ENCODE measurements around the gene FCHSD2. TPM values are rescaled to one million over a fixed set of nuclear protein-coding genes. Genes with fewer than 3 reads are reported as not detected.

The FCHSD2 gene
- total and polyA plus RNA-seq, 9 of the 15 experiments (the other 6 are each of a cell fraction or from before 2014, with no cell fraction given), result 1.8 to 14.7 (median 6.4) TPM

- no peaks in the 10 kb centered on the region; a peak in 2 of 5 replicates for H3K4me1 ChIP-seq (replicated peaks in 1 of 2; ENCODE audit: control insufficient read depth in 2 of 2, insufficient read depth in 2 of 2, low read length in 2 of 2)
- ChIA-PET POLR2A (interaction anchor here (1.1 kb wide), 1 partner anchor 11 kb away, joined by 3 read pairs; no protein-coding TSS in a partner anchor), CTCF (ENCODE audit: low intra/inter-chr PET ratio) (no interaction called here)
- no peak overlapping the region for H3K4me2 ChIP-seq (ENCODE audit: insufficient read depth, low read length)
- WGBS (ENCODE audit: insufficient coverage, low coverage, missing lambda C conversion rate), result 53% methylated on average over 1 of the region's 1 CpG
- no peaks in the 10 kb centered on the region for H4K20me1 ChIP-seq (replicated peaks; ENCODE audit: control insufficient read depth, insufficient read depth, low read length)
- no peak for ATAC-seq
- no peak overlapping the region for H3K9ac ChIP-seq (ENCODE audit: insufficient read depth in 1 of 2, low read depth in 2 of 2, low read length in 2 of 2)
- intact Hi-C loops (cut with micrococcal nuclease), result no loop called here
- no peaks in the 10 kb centered on the region for H3K9me1 ChIP-seq (ENCODE audit: control insufficient read depth, insufficient read depth, low read length)
- FAIRE-seq, result no peak
- no TSS peak for BruUV-seq (replicated peaks)
- no peak overlapping the region for H3K4me3 ChIP-seq
- no peak overlapping the region for H3K27ac ChIP-seq (ENCODE audit: extremely low read depth, low read depth, low read length)
- H3K36me3 ChIP-seq (ENCODE audit: control insufficient read depth, insufficient read depth, low read length), result no peaks in the 10 kb centered on the region
- DNase-seq (ENCODE audit: extremely low read depth in 1 of 4, low spot score in 3 of 4), result no peak
- no peak overlapping the region for H2AFZ ChIP-seq (ENCODE audit: low read depth, low read length)
- in situ Hi-C loops (cut with MboI), result no loop called here
- 0 out of 2 replicates have a peak, but pooled peaks have one; percentile 12 for TF ChIP-seq FOSL1 (tag; conservative IDR thresholded peaks at IDR 0.05)
- no peak for TF ChIP-seq POLR3G (IDR thresholded peaks at IDR 0.05; ENCODE audit: extremely low read depth, insufficient read length, insufficient replicate concordance)
- H3K27me3 ChIP-seq (ENCODE audit: control insufficient read depth in 2 of 2, insufficient read depth in 2 of 2, low read length in 2 of 2), result no peaks in the 10 kb centered on the region
- no peaks in the 10 kb centered on the region for H3K9me3 ChIP-seq (replicated peaks; ENCODE audit: control insufficient read depth, insufficient read depth, low read depth, low read length)
- no peaks in the 10 kb centered on the region; the same call in 2 of the 3 replicates for H3K79me2 ChIP-seq (ENCODE audit: control insufficient read depth, insufficient read depth, low read length)
Measured at GRCh38 chr11:73059915-73060314, 82.2 kb downstream of the FCHSD2 start.

GRCh38 chr11:73058989-73059674 lies 83.0 kb downstream of the FCHSD2 start:
- WGBS (ENCODE audit: insufficient coverage, low coverage, missing lambda C conversion rate), result 23% methylated on average over 4 of the region's 4 CpGs
- ATAC-seq, result no peak
- no peak for FAIRE-seq
- Histone ChIP-seq H3K36me3 (ENCODE audit: control insufficient read depth, insufficient read depth, low read length) (no peaks in the 10 kb centered on the region), H3K9me1 (ENCODE audit: control insufficient read depth, insufficient read depth, low read length) (no peaks in the 10 kb centered on the region), H3K27ac (ENCODE audit: extremely low read depth, low read depth, low read length) (no peak overlapping the region), H3K9me3 (replicated peaks; ENCODE audit: control insufficient read depth, insufficient read depth, low read depth, low read length) (no peaks in the 10 kb centered on the region), H3K4me2 (ENCODE audit: insufficient read depth, low read length) (no peak overlapping the region), H3K79me2 (ENCODE audit: control insufficient read depth, insufficient read depth, low read length) (no peaks in the 10 kb centered on the region; the same call in 2 of the 3 replicates), H3K4me1 (replicated peaks in 1 of 2; ENCODE audit: control insufficient read depth in 2 of 2, insufficient read depth in 2 of 2, low read length in 2 of 2) (no peaks in the 10 kb centered on the region; a peak in 2 of 5 replicates), H3K4me3 (no peak overlapping the region), H4K20me1 (replicated peaks; ENCODE audit: control insufficient read depth, insufficient read depth, low read length) (no peaks in the 10 kb centered on the region), H3K9ac (ENCODE audit: insufficient read depth in 1 of 2, low read depth in 2 of 2, low read length in 2 of 2) (no peak overlapping the region), H3K27me3 (ENCODE audit: control insufficient read depth in 2 of 2, insufficient read depth in 2 of 2, low read length in 2 of 2) (no peaks in the 10 kb centered on the region), H2AFZ (ENCODE audit: low read depth, low read length) (no peak overlapping the region)
- BruUV-seq (replicated peaks), result no TSS peak
- peak; percentile 95 for TF ChIP-seq MEIS2 (IDR thresholded peaks at IDR 0.05; ENCODE audit: partially characterized antibody)
- TF ChIP-seq ZNF77 (CRISPR knock-in tag; IDR thresholded peaks at IDR 0.05), result no peak
- TF ChIP-seq ZBTB17 (CRISPR knock-in tag; IDR thresholded peaks at IDR 0.05), result no peak
- TF ChIP-seq, protein P1, sequence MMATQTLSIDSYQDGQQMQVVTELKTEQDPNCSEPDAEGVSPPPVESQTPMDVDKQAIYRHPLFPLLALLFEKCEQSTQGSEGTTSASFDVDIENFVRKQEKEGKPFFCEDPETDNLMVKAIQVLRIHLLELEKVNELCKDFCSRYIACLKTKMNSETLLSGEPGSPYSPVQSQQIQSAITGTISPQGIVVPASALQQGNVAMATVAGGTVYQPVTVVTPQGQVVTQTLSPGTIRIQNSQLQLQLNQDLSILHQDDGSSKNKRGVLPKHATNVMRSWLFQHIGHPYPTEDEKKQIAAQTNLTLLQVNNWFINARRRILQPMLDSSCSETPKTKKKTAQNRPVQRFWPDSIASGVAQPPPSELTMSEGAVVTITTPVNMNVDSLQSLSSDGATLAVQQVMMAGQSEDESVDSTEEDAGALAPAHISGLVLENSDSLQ (IDR thresholded peaks at IDR 0.05), result peak; percentile 93
- TF ChIP-seq, protein P2, sequence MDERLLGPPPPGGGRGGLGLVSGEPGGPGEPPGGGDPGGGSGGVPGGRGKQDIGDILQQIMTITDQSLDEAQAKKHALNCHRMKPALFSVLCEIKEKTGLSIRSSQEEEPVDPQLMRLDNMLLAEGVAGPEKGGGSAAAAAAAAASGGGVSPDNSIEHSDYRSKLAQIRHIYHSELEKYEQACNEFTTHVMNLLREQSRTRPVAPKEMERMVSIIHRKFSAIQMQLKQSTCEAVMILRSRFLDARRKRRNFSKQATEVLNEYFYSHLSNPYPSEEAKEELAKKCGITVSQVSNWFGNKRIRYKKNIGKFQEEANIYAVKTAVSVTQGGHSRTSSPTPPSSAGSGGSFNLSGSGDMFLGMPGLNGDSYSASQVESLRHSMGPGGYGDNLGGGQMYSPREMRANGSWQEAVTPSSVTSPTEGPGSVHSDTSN (CRISPR knock-in tag; IDR thresholded peaks at IDR 0.05; ENCODE audit: low read depth), result no peak
- TF ChIP-seq, protein P2 (tag; conservative IDR thresholded peaks at IDR 0.05; ENCODE audit: low read depth), result peak; percentile 88
- DNase-seq (ENCODE audit: extremely low read depth in 1 of 4, low spot score in 3 of 4), result no peak
- in situ Hi-C loops (cut with MboI), result no loop called here
- POLR2A ChIA-PET, result interaction anchor here (0.8 kb wide), 1 partner anchor 128 kb away, joined by 3 read pairs; no protein-coding TSS in a partner anchor
- CTCF ChIA-PET (ENCODE audit: low intra/inter-chr PET ratio), result no interaction called here
- intact Hi-C loops (cut with micrococcal nuclease), result no loop called here

All from K562 (cell line).